HCT116 (cell line): ENCODE data around the gene EVC. TPM values are rescaled to one million over a fixed set of nuclear protein-coding genes. Genes with fewer than 3 reads are reported as not detected.

Experiments
- ATAC-seq: fragments of 200-7000 bp; cut with Tn5 transposase; 2 replicates; pipeline ENCODE4 v1.9.1; 2020; ENCODE audit warnings: mild to moderate bottlenecking, moderate library complexity
- BruUV-seq: library from RNA; stranded (reverse); fragments of 400-500 nt; replicated peaks from 2 replicates; lab custom pipeline; 2021; lab: Mats Ljungman, UMichigan
- CTCF ChIA-PET: fragments of 300-600 bp; sonication (Branson Sonifier 250); formaldehyde crosslinking; loops from one replicate; lab custom pipeline; 2021; ENCODE audit warnings: antibody characterized with exemption; lab: Charles Lee
- POLR2A ChIA-PET: fragments of 300-600, 350-600 bp; sonication (Branson Sonifier 250); formaldehyde crosslinking; loops from one replicate; lab custom pipeline; 2021; ENCODE audit warnings: antibody characterized with exemption; lab: Charles Lee
- RAD21 ChIA-PET, 2 experiments: fragments of 300-600 bp; sonication (Branson Sonifier 250); formaldehyde crosslinking; loops; one replicate each; lab custom pipeline; 2023; ENCODE audit warnings: low total read pairs in 2 of 2; ENCODE audit not compliant: uncharacterized antibody in 2 of 2, unreplicated experiment in 2 of 2, low non-redundant PET in 1 of 2; lab: Charles Lee
- DNase-seq: peaks from one replicate; pipeline ENCODE4 v3.0.0-alpha.2; 2010; ENCODE audit warnings: low read depth, low spot score
- H2AFZ ChIP-seq: fragments of 200-600 bp; shearing (Covaris generic), sonication (generic); 2 replicates; pipeline ENCODE4 v1.6.1; 2017; ENCODE audit warnings: low read depth, mixed run types, mixed read lengths, antibody characterized with exemption, low read length; ENCODE audit not compliant: poor library complexity, severe bottlenecking
- H3K27ac ChIP-seq: 2 replicates; pipeline ENCODE4 v1.5.1; 2012; ENCODE audit warnings: low read depth, low read length
- H3K27me3 ChIP-seq: fragments of 200-600 bp; sonication (generic); 2 replicates; pipeline ENCODE4 v1.6.1; 2016; ENCODE audit warnings: mixed run types, low read length, mixed read lengths; ENCODE audit not compliant: insufficient read depth
- H3K36me3 ChIP-seq, 2 experiments: fragments of 200-500 bp in 1 of 2; fragments of 200-600 bp in 1 of 2; sonication (Bioruptor generic) in 1 of 2; sonication (generic) in 1 of 2; 2 replicates each; pipeline versions ENCODE4 v1.5.1 to v1.6.1; 2014 to 2016; ENCODE audit warnings: low read length in 2 of 2, inconsistent platforms in 1 of 2, mixed read lengths in 1 of 2, mixed run types in 1 of 2; ENCODE audit not compliant: insufficient read depth in 2 of 2, control insufficient read depth in 1 of 2
- H3K4me1 ChIP-seq, 2 experiments: fragments of 200-600 bp in 1 of 2; sonication (generic) in 1 of 2; 2 replicates each; pipeline versions ENCODE4 v1.5.1 to v1.6.1; 2012 to 2017; ENCODE audit warnings: low read length in 2 of 2, inconsistent platforms in 1 of 2, mild to moderate bottlenecking in 1 of 2, mixed read lengths in 1 of 2, mixed run types in 1 of 2, moderate library complexity in 1 of 2; ENCODE audit not compliant: insufficient read depth in 2 of 2, control insufficient read depth in 1 of 2
- H3K4me2 ChIP-seq: fragments of 200-600 bp; sonication (generic); 2 replicates; pipeline ENCODE4 v1.6.1; 2017; ENCODE audit warnings: mixed run types, low read length, mixed read lengths
- H3K4me3 ChIP-seq, 2 experiments: fragments of 200-600 bp in 1 of 2; sonication (generic) in 1 of 2; replicated peaks in 1 of 2; 2 replicates each; pipeline ENCODE4 v1.5.1; 2011 to 2016; ENCODE audit warnings: low read length in 2 of 2, control low read depth in 1 of 2, low read depth in 1 of 2, mild to moderate bottlenecking in 1 of 2, mixed read lengths in 1 of 2, mixed run types in 1 of 2
- H3K79me2 ChIP-seq: fragments of 200-600 bp; sonication (generic); 2 replicates; pipeline ENCODE4 v1.6.1; 2017; ENCODE audit warnings: mild to moderate bottlenecking, mixed run types, low read length, moderate library complexity, mixed read lengths; ENCODE audit not compliant: insufficient read depth
- H3K9ac ChIP-seq: fragments of 200-600 bp; sonication (generic); 2 replicates; pipeline ENCODE4 v1.6.1; 2016; ENCODE audit warnings: low read length, mixed read lengths
- H3K9me2 ChIP-seq: fragments of 200-600 bp; sonication (generic), shearing (Covaris generic); 2 replicates; pipeline ENCODE4 v1.6.1; 2017; ENCODE audit warnings: mixed run types, mild to moderate bottlenecking, moderate library complexity; ENCODE audit not compliant: insufficient read depth
- H3K9me3 ChIP-seq, 2 experiments: fragments of 200-500 bp in 1 of 2; fragments of 200-600 bp in 1 of 2; sonication (Bioruptor generic) in 1 of 2; sonication (generic) in 1 of 2; 2 replicates each; pipeline ENCODE4 v1.6.1; 2014 to 2017; ENCODE audit warnings: low read length in 2 of 2, mixed read lengths in 2 of 2, inconsistent platforms in 1 of 2, low read depth in 1 of 2, mild to moderate bottlenecking in 1 of 2, mixed run types in 1 of 2, moderate library complexity in 1 of 2; ENCODE audit not compliant: control insufficient read depth in 1 of 2, insufficient read depth in 1 of 2
- H4K20me1 ChIP-seq: fragments of 200-600 bp; sonication (generic), shearing (Covaris generic); 2 replicates; pipeline ENCODE4 v1.6.1; 2017; ENCODE audit warnings: mixed run types, mild to moderate bottlenecking, moderate library complexity; ENCODE audit not compliant: insufficient read depth
- CBX3 ChIP-seq: IDR thresholded peaks from 2 replicates; pipeline ENCODE4 v1.6.1; 2012; ENCODE audit warnings: low read depth
- CEBPB ChIP-seq: IDR thresholded peaks from 2 replicates; pipeline ENCODE4 v1.6.1; 2012; ENCODE audit warnings: low read depth
- EGR1 ChIP-seq: IDR thresholded peaks from 2 replicates; pipeline ENCODE4 v1.6.1; 2012; ENCODE audit warnings: low read depth
- EZH2 ChIP-seq: fragments of 200-600 bp; sonication (generic); IDR thresholded peaks from 2 replicates; pipeline ENCODE4 v1.6.1; 2017; ENCODE audit warnings: antibody characterized with exemption, mixed run types
- EZH2phosphoT487 ChIP-seq: fragments of 200-600 bp; IDR thresholded peaks from 2 replicates; pipeline ENCODE4 v1.6.1; 2018; ENCODE audit warnings: antibody characterized with exemption, borderline replicate concordance
- FOSL1 ChIP-seq: IDR thresholded peaks from 2 replicates; pipeline ENCODE4 v1.6.1; 2012; ENCODE audit warnings: low read depth
- RAD21 ChIP-seq: IDR thresholded peaks from 2 replicates; pipeline ENCODE4 v1.6.1; 2012; ENCODE audit warnings: low read depth, mild to moderate bottlenecking
- SP1 ChIP-seq: IDR thresholded peaks from 2 replicates; pipeline ENCODE4 v1.6.1; 2012; ENCODE audit warnings: low read depth
- SRF ChIP-seq: IDR thresholded peaks from 2 replicates; pipeline ENCODE4 v1.6.1; 2012; ENCODE audit warnings: low read depth
- TCF7L2 ChIP-seq: IDR thresholded peaks from 2 replicates; pipeline ENCODE4 v1.7.0; 2011; ENCODE audit warnings: borderline replicate concordance, inconsistent platforms; ENCODE audit not compliant: insufficient read depth, insufficient read length; ENCODE audit errors: extremely low read depth
- ZFX ChIP-seq: fragments of 450-650 bp; IDR thresholded peaks from 2 replicates; pipeline ENCODE4 v1.6.1; 2017
- intact Hi-C: fragments of 100-400 bp; cut with micrococcal nuclease; formaldehyde crosslinking; loops from 2 replicates; pipeline ENCODE4 v1.10.0; 2022
- total RNA-seq: library from RNA; stranded (reverse); gene quantifications from one replicate; pipeline ENCODE4 v1.2.1, GENCODE V29; 2021; ENCODE audit not compliant: unreplicated experiment
- TF ChIP-seq, protein P1 (sequence below): IDR thresholded peaks from 2 replicates; pipeline ENCODE4 v1.6.1; 2012
- TF ChIP-seq, protein P2 (sequence below): IDR thresholded peaks from 2 replicates; pipeline ENCODE4 v1.6.1; 2012; ENCODE audit warnings: low read depth

Gene EVC
- total RNA-seq, 1 experiment from 2014 or later: 0.15 TPM

DNA sequence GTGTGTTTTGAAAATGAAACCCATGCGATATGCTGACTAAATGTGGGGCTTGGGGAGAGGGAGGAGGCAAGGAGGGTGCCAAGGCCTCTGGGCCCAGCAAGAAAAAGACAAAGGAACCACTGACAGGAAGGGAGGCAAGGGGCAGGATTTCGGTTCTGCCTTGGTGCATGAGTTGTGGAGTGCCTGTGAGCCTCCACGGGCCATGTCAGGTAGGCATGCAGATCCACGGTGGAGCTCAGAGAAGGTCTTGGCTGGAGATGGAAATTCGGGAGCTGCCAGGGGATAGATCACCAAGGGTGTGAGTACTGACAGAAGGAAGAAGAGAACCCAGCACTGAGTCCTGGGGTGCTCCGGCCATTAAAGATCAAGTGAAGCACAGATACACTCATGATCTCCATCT, 6.7 kb upstream of the EVC start:
- no peak for DNase-seq
- intact Hi-C loops: no loop called here
- H2AFZ ChIP-seq: no peak overlapping the region
- no peak overlapping the region for H3K4me2 ChIP-seq
- no peaks in the 10 kb centered on the region for H3K79me2 ChIP-seq
- RAD21 ChIA-PET: no interaction called here
- no peaks in the 10 kb centered on the region for H3K36me3 ChIP-seq
- no peaks in the 10 kb centered on the region for H4K20me1 ChIP-seq
- no peaks in the 10 kb centered on the region for H3K4me1 ChIP-seq
- POLR2A ChIA-PET: no interaction called here
- H3K27ac ChIP-seq: no peak overlapping the region
- H3K27me3 ChIP-seq: no peaks in the 10 kb centered on the region; the same call in none of the 2 replicates
- no peaks in the 10 kb centered on the region for H3K9me2 ChIP-seq
- CTCF ChIA-PET: no interaction called here
- no peak overlapping the region for H3K4me3 ChIP-seq
- TF ChIP-seq RAD21 (no peak), TCF7L2 (no peak), CBX3 (no peak), EZH2 (no peak)
- TF ChIP-seq, protein P1, sequence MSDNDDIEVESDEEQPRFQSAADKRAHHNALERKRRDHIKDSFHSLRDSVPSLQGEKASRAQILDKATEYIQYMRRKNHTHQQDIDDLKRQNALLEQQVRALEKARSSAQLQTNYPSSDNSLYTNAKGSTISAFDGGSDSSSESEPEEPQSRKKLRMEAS: no peak
- H3K9me3 ChIP-seq: no peaks in the 10 kb centered on the region
- no peak for ATAC-seq
- no peak overlapping the region for H3K9ac ChIP-seq
- no TSS peak for BruUV-seq

DNA sequence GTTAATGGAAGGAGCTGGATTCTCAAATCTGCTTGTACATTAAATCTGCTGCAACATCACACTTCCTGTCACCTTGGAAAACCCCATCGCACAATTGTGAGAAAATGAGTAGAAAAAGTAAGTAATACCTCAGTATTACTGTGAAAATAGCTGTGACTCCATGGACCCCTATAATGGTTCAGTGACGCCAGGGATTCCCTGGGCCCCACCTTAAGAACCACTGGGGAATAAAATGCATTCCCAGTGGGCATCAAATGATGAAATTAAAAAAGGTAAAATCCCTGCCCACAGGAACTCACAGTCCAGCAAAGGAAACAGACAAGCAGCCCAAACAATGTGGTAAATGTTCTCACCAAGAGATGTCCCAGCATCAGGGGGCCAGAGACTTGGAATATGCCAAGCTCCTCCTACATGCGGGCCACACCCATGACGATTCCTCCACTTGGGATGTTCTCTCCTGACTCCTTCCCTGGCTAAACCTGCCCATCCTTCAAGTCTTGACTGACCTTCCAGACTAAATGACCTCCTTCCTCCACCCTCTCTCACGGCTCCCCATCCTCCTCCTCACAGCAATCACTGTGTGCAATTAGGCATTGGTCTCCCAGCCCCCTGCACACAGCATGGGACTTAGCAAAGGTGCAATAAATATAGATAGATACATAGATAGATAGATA, 5.2 kb upstream of the EVC start:
- H3K4me3 ChIP-seq: no peak overlapping the region
- intact Hi-C loops: no loop called here
- H3K79me2 ChIP-seq: no peaks in the 10 kb centered on the region
- H3K4me2 ChIP-seq: no peak overlapping the region
- no peak overlapping the region for H2AFZ ChIP-seq
- RAD21 ChIA-PET: no interaction called here
- DNase-seq: no peak
- TF ChIP-seq FOSL1 (no peak), CBX3 (no peak), SRF (no peak), SP1 (no peak), EZH2phosphoT487 (no peak), ZFX (no peak), CEBPB (no peak), EGR1 (no peak)
- TF ChIP-seq, protein P2, sequence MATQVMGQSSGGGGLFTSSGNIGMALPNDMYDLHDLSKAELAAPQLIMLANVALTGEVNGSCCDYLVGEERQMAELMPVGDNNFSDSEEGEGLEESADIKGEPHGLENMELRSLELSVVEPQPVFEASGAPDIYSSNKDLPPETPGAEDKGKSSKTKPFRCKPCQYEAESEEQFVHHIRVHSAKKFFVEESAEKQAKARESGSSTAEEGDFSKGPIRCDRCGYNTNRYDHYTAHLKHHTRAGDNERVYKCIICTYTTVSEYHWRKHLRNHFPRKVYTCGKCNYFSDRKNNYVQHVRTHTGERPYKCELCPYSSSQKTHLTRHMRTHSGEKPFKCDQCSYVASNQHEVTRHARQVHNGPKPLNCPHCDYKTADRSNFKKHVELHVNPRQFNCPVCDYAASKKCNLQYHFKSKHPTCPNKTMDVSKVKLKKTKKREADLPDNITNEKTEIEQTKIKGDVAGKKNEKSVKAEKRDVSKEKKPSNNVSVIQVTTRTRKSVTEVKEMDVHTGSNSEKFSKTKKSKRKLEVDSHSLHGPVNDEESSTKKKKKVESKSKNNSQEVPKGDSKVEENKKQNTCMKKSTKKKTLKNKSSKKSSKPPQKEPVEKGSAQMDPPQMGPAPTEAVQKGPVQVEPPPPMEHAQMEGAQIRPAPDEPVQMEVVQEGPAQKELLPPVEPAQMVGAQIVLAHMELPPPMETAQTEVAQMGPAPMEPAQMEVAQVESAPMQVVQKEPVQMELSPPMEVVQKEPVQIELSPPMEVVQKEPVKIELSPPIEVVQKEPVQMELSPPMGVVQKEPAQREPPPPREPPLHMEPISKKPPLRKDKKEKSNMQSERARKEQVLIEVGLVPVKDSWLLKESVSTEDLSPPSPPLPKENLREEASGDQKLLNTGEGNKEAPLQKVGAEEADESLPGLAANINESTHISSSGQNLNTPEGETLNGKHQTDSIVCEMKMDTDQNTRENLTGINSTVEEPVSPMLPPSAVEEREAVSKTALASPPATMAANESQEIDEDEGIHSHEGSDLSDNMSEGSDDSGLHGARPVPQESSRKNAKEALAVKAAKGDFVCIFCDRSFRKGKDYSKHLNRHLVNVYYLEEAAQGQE: no peak
- TF ChIP-seq, all 23 proteins: peak for 0
- Histone ChIP-seq H3K9ac (no peak overlapping the region), H3K4me1 (no peaks in the 10 kb centered on the region), H3K36me3 (no peaks in the 10 kb centered on the region), H3K9me3 (no peaks in the 10 kb centered on the region), H3K9me2 (no peaks in the 10 kb centered on the region), H3K27ac (no peak overlapping the region), H4K20me1 (no peaks in the 10 kb centered on the region), H3K27me3 (no peaks in the 10 kb centered on the region; the same call in none of the 2 replicates)
- CTCF ChIA-PET: no interaction called here
- BruUV-seq: no TSS peak
- POLR2A ChIA-PET: no interaction called here
- ATAC-seq: no peak
